Vagina (tissue), 2 donors: Measurements from ENCODE around the gene GPD1L.

ENCODE experiments used
- CTCF ChIP-seq, 3 experiments: fragments of 450-650 bp in 2 of 3; fragments of 200-600 bp in 1 of 3; sonication (generic) in 1 of 3; IDR thresholded peaks; one replicate each; pipeline ENCODE4 v1.5.1; 2017 to 2019; ENCODE audit warnings: antibody characterized with exemption in 3 of 3, mild to moderate bottlenecking in 2 of 3, moderate library complexity in 2 of 3
- POLR2AphosphoS5 ChIP-seq, 2 donors: sonication (generic); formaldehyde crosslinking; IDR thresholded peaks; one replicate each; pipeline ENCODE4 v1.9.0; 2017; ENCODE audit warnings: antibody characterized with exemption in 2 of 2, mild to moderate bottlenecking in 2 of 2, low read depth in 1 of 2; ENCODE audit not compliant: insufficient read depth in 1 of 2

GRCh38 chr3:32095431-32095830, 11.0 kb upstream of the GPD1L start:
- TF ChIP-seq CTCF (IDR thresholded peaks at IDR 0.05) (no peak), POLR2AphosphoS5 (IDR thresholded peaks at IDR 0.05; ENCODE audit: insufficient read depth in 1 of 2, low read depth in 1 of 2) (no peak)
